Sigmoid colon (tissue), 7 donors: ENCODE results near the gene ULK3. TPM values are rescaled to one million over a fixed set of nuclear protein-coding genes. Genes with fewer than 3 reads are reported as not detected.

Source experiments
- DNase-seq: peaks from one replicate; pipeline ENCODE4 v3.0.0-alpha.2; 2019
- H3K27ac ChIP-seq, 4 donors: fragments of 200-600 bp; sonication (generic); one replicate each; pipeline ENCODE4 v1.5.1; 2016 to 2019; ENCODE audit warnings: mild to moderate bottlenecking in 1 of 4
- H3K27me3 ChIP-seq, 3 donors: fragments of 200-600 bp; sonication (generic); one replicate each; pipeline ENCODE4 v1.5.1; 2019; ENCODE audit warnings: mild to moderate bottlenecking in 1 of 3
- H3K36me3 ChIP-seq, 4 donors: fragments of 200-600 bp; sonication (generic); one replicate each; pipeline ENCODE4 v1.5.1; 2016 to 2019
- H3K4me1 ChIP-seq, 4 donors: fragments of 200-600 bp; sonication (generic); one replicate each; pipeline ENCODE4 v1.5.1; 2017 to 2019
- H3K4me3 ChIP-seq, 4 donors: fragments of 200-600 bp; sonication (generic); one replicate each; pipeline ENCODE4 v1.5.1; 2017 to 2019; ENCODE audit warnings: mild to moderate bottlenecking in 2 of 4, moderate library complexity in 1 of 4
- H3K9me3 ChIP-seq, 4 donors: fragments of 200-600 bp in 3 of 4; sonication (generic) in 3 of 4; one replicate each; pipeline versions ENCODE4 v1.5.1 to v1.6.1; 2013 to 2019
- CTCF ChIP-seq, 4 experiments: fragments of 450-650 bp in 3 of 4; fragments of 200-600 bp in 1 of 4; IDR thresholded peaks; one replicate each; pipeline ENCODE4 v1.5.1; 2016 to 2019; ENCODE audit warnings: antibody characterized with exemption in 4 of 4, mild to moderate bottlenecking in 3 of 4, moderate library complexity in 2 of 4
- EP300 ChIP-seq, 4 donors: sonication (generic); formaldehyde crosslinking; IDR thresholded peaks; one replicate each; pipeline ENCODE4 v1.6.1; 2017; ENCODE audit warnings: antibody characterized with exemption in 4 of 4
- POLR2A ChIP-seq, 2 donors: fragments of 450-650 bp; IDR thresholded peaks; one replicate each; pipeline ENCODE4 v1.6.1; 2016; ENCODE audit warnings: antibody characterized with exemption in 2 of 2, mild to moderate bottlenecking in 2 of 2, moderate library complexity in 2 of 2
- POLR2AphosphoS5 ChIP-seq, 4 donors: sonication (generic); formaldehyde crosslinking; IDR thresholded peaks; one replicate each; pipeline ENCODE4 v1.6.1; 2017; ENCODE audit warnings: antibody characterized with exemption in 4 of 4
- WGBS, 2 donors: extraction: QIAGEN DNeasy Blood & Tissue Kit; methylation state at CpG; one replicate each; pipeline ENCODE4 v1.1.7; 2013; 5-methylcytosine and 5-hydroxymethylcytosine counted together
- intact Hi-C: fragments of 100-400 bp; cut with DNase I; formaldehyde crosslinking; loops from one replicate; pipeline ENCODE4 v1.15.1; 2023
- polyA plus RNA-seq, 3 donors: library from polyadenylated mRNA; stranded (reverse); fragments of 200-250 nt; gene quantifications; one replicate each; pipeline ENCODE4 v1.2.3, GENCODE V29; 2013
- total RNA-seq, 4 donors: library from RNA; depleted of rRNA; stranded (reverse); fragments of >200 nt; gene quantifications; one replicate each; pipeline ENCODE4 v1.1.0, GENCODE V29; 2016
- donor health status: healthy with polysubstance abuse.
- donor health status: Bipolar disorder and iron deficiency.
- donor health status: healthy.

The ULK3 gene
- total and polyA plus RNA-seq, 7 donors: 21.1 to 48.6 (median 46.8) TPM

GRCh38 chr15:74799856-74800558 lies 42.9 kb downstream of the ULK3 start:
- WGBS, 2 donors: 20 to 38% methylated on average over 18 of the region's 18 CpGs
- peak; percentile 80 for DNase-seq
- Histone ChIP-seq H3K9me3 (no peaks in the 10 kb centered on the region), H3K27ac (no peak overlapping the region), H3K4me3 (no peak overlapping the region), H3K4me1 (peaks cover 0 to 9% (median 5%) of the 10 kb centered on the region in 4 donors), H3K36me3 (peaks cover 0 to 48% (median 9%) of the 10 kb centered on the region in 4 donors), H3K27me3 (no peaks in the 10 kb centered on the region)
- intact Hi-C loops: loop anchor here (1.0 kb wide), 2 partner anchors 18 to 29 kb away; partner anchors contain the start of gene CSK
- TF ChIP-seq POLR2AphosphoS5 (IDR thresholded peaks at IDR 0.05) (no peak), CTCF (IDR thresholded peaks at IDR 0.05) (peak; percentile 87 to 99 (median 93))

- Histone ChIP-seq H3K4me3 (no peak overlapping the region), H3K36me3 (peaks cover 0 to 48% (median 9%) of the 10 kb centered on the region in 4 donors), H3K4me1 (peaks cover 0 to 9% (median 5%) of the 10 kb centered on the region in 4 donors), H3K27ac (no peak overlapping the region), H3K27me3 (no peaks in the 10 kb centered on the region), H3K9me3 (no peaks in the 10 kb centered on the region)
- DNase-seq: peak; percentile 52
- intact Hi-C loops: no loop called here
- TF ChIP-seq POLR2A (IDR thresholded peaks at IDR 0.05): no peak
- TF ChIP-seq POLR2AphosphoS5 (IDR thresholded peaks at IDR 0.05): no peak
- TF ChIP-seq EP300 (IDR thresholded peaks at IDR 0.05): no peak
- TF ChIP-seq CTCF (IDR thresholded peaks at IDR 0.05): no peak
- WGBS, 2 donors: 81 to 83% methylated on average over 16 of the region's 16 CpGs
Measured at GRCh38 chr15:74799255-74799855, 43.6 kb downstream of the ULK3 start.

- Histone ChIP-seq H3K36me3 (peaks cover 0 to 43% (median 9%) of the 10 kb centered on the region in 4 donors), H3K27ac (no peak overlapping the region), H3K9me3 (no peaks in the 10 kb centered on the region), H3K4me3 (no peak overlapping the region), H3K27me3 (no peaks in the 10 kb centered on the region), H3K4me1 (peaks cover 0 to 9% (median 5%) of the 10 kb centered on the region in 4 donors)
- intact Hi-C loops: no loop called here
- 53 to 64% methylated on average over 25 of the region's 25 CpGs for WGBS, 2 donors
- peak; percentile 59 for DNase-seq
- TF ChIP-seq POLR2A (IDR thresholded peaks at IDR 0.05) (no peak), CTCF (IDR thresholded peaks at IDR 0.05) (no peak), EP300 (IDR thresholded peaks at IDR 0.05) (no peak), POLR2AphosphoS5 (IDR thresholded peaks at IDR 0.05) (no peak)
Measured at GRCh38 chr15:74798388-74799254, 44.3 kb downstream of the ULK3 start.

GRCh38 chr15:74795966-74796625 lies 46.9 kb downstream of the ULK3 start:
- intact Hi-C loops: no loop called here
- DNase-seq: no peak
- no peaks in the 10 kb centered on the region for H3K9me3 ChIP-seq
- peaks cover 0 to 20% (median 18%) of the 10 kb centered on the region in 4 donors for H3K4me1 ChIP-seq
- WGBS, 2 donors: 79 to 88% methylated on average over 14 of the region's 14 CpGs
- H3K4me3 ChIP-seq: no peak overlapping the region
- peaks cover 0 to 18% (median 0%) of the 10 kb centered on the region in 4 donors for H3K36me3 ChIP-seq
- H3K27ac ChIP-seq: no peak overlapping the region
- no peaks in the 10 kb centered on the region for H3K27me3 ChIP-seq
- TF ChIP-seq CTCF (IDR thresholded peaks at IDR 0.05) (no peak), POLR2A (IDR thresholded peaks at IDR 0.05) (no peak), EP300 (IDR thresholded peaks at IDR 0.05) (no peak), POLR2AphosphoS5 (IDR thresholded peaks at IDR 0.05) (no peak)
